Islet of Langerhans (tissue), 1 donor: ENCODE measurements around the gene SSX2B.
"Not testable (repeated sequence)": the region's sequence is repeated elsewhere in the genome, so short reads cannot be mapped to it uniquely, and the experiment has no call there.

Experiments used
- FAIRE-seq: peaks from one replicate; lab custom pipeline; 2011; peaks lifted over from hg19 to GRCh38; lab: Jason Lieb, UNC

The SSX2B gene, protein sequence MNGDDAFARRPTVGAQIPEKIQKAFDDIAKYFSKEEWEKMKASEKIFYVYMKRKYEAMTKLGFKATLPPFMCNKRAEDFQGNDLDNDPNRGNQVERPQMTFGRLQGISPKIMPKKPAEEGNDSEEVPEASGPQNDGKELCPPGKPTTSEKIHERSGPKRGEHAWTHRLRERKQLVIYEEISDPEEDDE

GRCh38 chrX:52750952-52751351 lies at the start of gene SSX2B:
Gene SSX2B, plus strand, starts transcription at chrX:52751252. Its CDS starts 1,429 bp downstream, at chrX:52752681.
- FAIRE-seq, result not testable (repeated sequence)

- not testable (repeated sequence) for FAIRE-seq
Observed at GRCh38 chrX:52707078-52707477, 44.0 kb upstream of the SSX2B start, which contains the start of gene SSX2. Gene SSX2, minus strand, starts transcription at chrX:52707178. Its CDS starts 1,429 bp downstream, at chrX:52705749.

GRCh38 chrX:52765983-52766382 lies 14.9 kb downstream of the SSX2B start:
- FAIRE-seq, result not testable (repeated sequence)

DNA sequence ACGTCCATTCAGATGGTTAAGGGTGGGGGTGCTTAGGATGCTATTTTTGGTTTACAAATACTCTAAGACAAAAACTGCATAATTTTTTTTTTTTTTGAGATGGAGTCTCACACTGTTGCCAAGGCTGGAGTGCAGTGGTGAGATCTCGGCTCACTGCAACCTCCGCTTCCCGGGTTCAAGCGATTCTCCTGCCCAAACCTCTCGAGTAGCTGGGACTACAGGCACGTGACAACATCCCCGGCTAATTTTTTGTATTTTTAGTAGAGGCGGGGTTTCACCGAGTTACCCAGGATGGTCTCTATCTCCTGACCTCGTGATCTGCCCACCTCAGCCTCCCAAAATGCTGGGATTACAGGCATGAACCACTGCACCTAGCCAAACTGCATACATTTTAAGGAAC lies 22.5 kb downstream of the SSX2B start:
- FAIRE-seq, result not testable (repeated sequence)

- FAIRE-seq, result not testable (repeated sequence)
Observed at GRCh38 chrX:52797327-52797726, 46.3 kb downstream of the SSX2B start, which contains the start of gene SPANXN5. Gene SPANXN5, minus strand, starts transcription at chrX:52797427. Its CDS starts 79 bp downstream, at chrX:52797348.

DNA sequence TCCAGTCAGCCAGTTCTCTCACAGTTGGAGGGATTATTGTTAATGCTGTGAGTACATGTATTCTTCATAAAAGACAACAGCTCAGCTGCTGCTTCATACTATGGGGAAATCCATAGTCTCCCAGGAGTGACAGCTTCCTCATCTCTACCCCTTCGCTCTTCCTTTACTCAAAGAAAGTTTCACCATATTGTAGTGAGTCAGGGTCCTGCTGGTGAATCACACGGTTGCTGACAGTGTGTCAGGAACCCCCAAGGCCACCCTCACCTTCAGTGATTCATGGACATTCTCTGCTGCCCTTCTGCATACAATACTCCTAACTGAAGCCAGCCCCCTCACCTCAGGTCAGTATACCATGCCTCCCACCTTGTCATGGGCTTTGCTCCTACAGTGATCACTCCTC lies 53.8 kb downstream of the SSX2B start:
- not testable (repeated sequence) for FAIRE-seq
